ENCODE measurements around the gene SLX4IP.

GRCh38 chr20:10428008-10428407 is 7.1 kb upstream of the SLX4IP start:
- no peak for TF ChIP-seq CTCF (conservative IDR thresholded peaks at IDR 0.05; ENCODE audit: low read depth, low read length)
- no peak for TF ChIP-seq EZH2phosphoT487 (IDR thresholded peaks at IDR 0.05; ENCODE audit: borderline replicate concordance, low read length)
- TF ChIP-seq EZH2 (IDR thresholded peaks at IDR 0.05; ENCODE audit: low read length, unreplicated experiment), result no peak

Measured in PC-3 (cell line).